NCI-H748 (cell line): ENCODE data around the gene C4orf50.
"Not testable (repeated sequence)": the region's sequence is repeated elsewhere in the genome, so short reads cannot be mapped to it uniquely, and the experiment has no call there.

Experiments
- DNase-seq: peaks from one replicate; lab custom pipeline; 2025; ENCODE audit not compliant: unreplicated experiment; lab: John Stamatoyannopoulos, UW

C4orf50 gene

GRCh38 chr4:6019316-6020263, 1.4 kb upstream of the C4orf50 start:
- DNase-seq: peak; percentile 44

- no peak for DNase-seq
Measured at GRCh38 chr4:6017800-6018199, 431 bp downstream of the C4orf50 start.

- no peak for DNase-seq
Measured at GRCh38 chr4:6017030-6017429, 1.2 kb downstream of the C4orf50 start.

GRCh38 chr4:6013564-6013963, 4.7 kb downstream of the C4orf50 start:
- DNase-seq: no peak

- no peak for DNase-seq
Measured at GRCh38 chr4:6012200-6012599, 6.0 kb downstream of the C4orf50 start.

GRCh38 chr4:6011686-6012085, 6.5 kb downstream of the C4orf50 start:
- peak; percentile 24 for DNase-seq

GRCh38 chr4:6011271-6011671, 7.0 kb downstream of the C4orf50 start:
- no peak for DNase-seq

- no peak for DNase-seq
Measured at GRCh38 chr4:6010789-6011188, 7.4 kb downstream of the C4orf50 start.

GRCh38 chr4:6009452-6009851, 8.8 kb downstream of the C4orf50 start:
- DNase-seq: no peak

GRCh38 chr4:6008766-6009385, 9.4 kb downstream of the C4orf50 start:
- peak; percentile 66 for DNase-seq

- DNase-seq: no peak
Measured at GRCh38 chr4:6008092-6008551, 10.1 kb downstream of the C4orf50 start.

- DNase-seq: no peak
Measured at GRCh38 chr4:6005175-6005574, 13.1 kb downstream of the C4orf50 start.

- DNase-seq: not testable (repeated sequence)
Measured at GRCh38 chr4:6003485-6003884, 14.7 kb downstream of the C4orf50 start.

GRCh38 chr4:6002926-6003325, 15.3 kb downstream of the C4orf50 start:
- DNase-seq: no peak

GRCh38 chr4:6002492-6002833, 15.8 kb downstream of the C4orf50 start:
- DNase-seq: no peak

GRCh38 chr4:6001680-6002491, 16.3 kb downstream of the C4orf50 start:
- DNase-seq: no peak

GRCh38 chr4:5999830-6000365, 18.3 kb downstream of the C4orf50 start:
- DNase-seq: no peak

- DNase-seq: no peak
Measured at GRCh38 chr4:5999356-5999755, 18.9 kb downstream of the C4orf50 start.

- DNase-seq: peak; percentile 64
Measured at GRCh38 chr4:5998333-5998936, 19.8 kb downstream of the C4orf50 start.

- no peak for DNase-seq
Measured at GRCh38 chr4:5996641-5997040, 21.6 kb downstream of the C4orf50 start.
